Right lobe of liver (tissue), 6 donors: ENCODE results near the gene TGFBR3. TPM values are rescaled to one million over a fixed set of nuclear protein-coding genes. Genes with fewer than 3 reads are reported as not detected.

ENCODE experiments used
- ATAC-seq, 4 donors: fragments of 200-7000 bp; cut with Tn5 transposase; one replicate each; pipeline ENCODE4 v1.9.1; 2020; ENCODE audit warnings: mild to moderate bottlenecking in 4 of 4, moderate library complexity in 4 of 4
- DNase-seq, 3 donors: peaks; one replicate each; pipeline ENCODE4 v3.0.0-alpha.2; 2020
- H3K27ac ChIP-seq, 3 donors: fragments of 200-600 bp; one replicate each; pipeline ENCODE4 v1.8.0; 2022
- H3K27me3 ChIP-seq, 2 donors: fragments of 200-600 bp; one replicate each; pipeline ENCODE4 v1.8.0; 2022
- H3K36me3 ChIP-seq, 4 donors: fragments of 200-600 bp; sonication (generic) in 1 of 4; one replicate each; pipeline versions ENCODE4 v1.5.1 to v1.8.0; 2017 to 2022; ENCODE audit warnings: control low read depth in 1 of 4
- H3K4me1 ChIP-seq, 4 donors: fragments of 200-600 bp; sonication (generic) in 1 of 4; one replicate each; pipeline versions ENCODE4 v1.5.1 to v1.8.0; 2017 to 2022; ENCODE audit warnings: control low read depth in 1 of 4
- H3K4me3 ChIP-seq, 3 donors: fragments of 200-600 bp; one replicate each; pipeline ENCODE4 v1.8.0; 2022
- H3K9me3 ChIP-seq, 4 donors: fragments of 200-600 bp; sonication (generic) in 1 of 4; one replicate each; pipeline versions ENCODE4 v1.5.1 to v1.8.0; 2017 to 2022; ENCODE audit warnings: control low read depth in 1 of 4
- CTCF ChIP-seq, 4 donors: fragments of 200-600 bp in 3 of 4; fragments of 450-650 bp in 1 of 4; IDR thresholded peaks; one replicate each; pipeline versions ENCODE4 v1.5.1 to v1.8.0; 2016 to 2022; ENCODE audit warnings: antibody characterized with exemption in 4 of 4, mild to moderate bottlenecking in 2 of 4
- POLR2A ChIP-seq: fragments of 450-650 bp; IDR thresholded peaks from one replicate; pipeline ENCODE4 v1.6.1; 2017; ENCODE audit warnings: antibody characterized with exemption, mild to moderate bottlenecking
- WGBS: methylation state at CpG from one replicate; pipeline ENCODE4 v1.1.6; 2018; ENCODE audit warnings: low coverage, low lambda C conversion rate; ENCODE audit not compliant: insufficient coverage; ENCODE audit errors: missing lambda C conversion rate; 5-methylcytosine and 5-hydroxymethylcytosine counted together
- intact Hi-C, 2 donors: fragments of 100-400 bp; cut with DNase I; formaldehyde crosslinking; loops; one replicate each; pipeline versions ENCODE4 v1.11.2 to v1.14.1; 2022
- total RNA-seq, 6 experiments: library from RNA; depleted of rRNA in 2 of 6; stranded (reverse); fragments of >200 nt in 2 of 6; fragmentation: NEBNext Ultra II Directional in 3 of 6; extraction: Animal tissue kit (Norgen Biotek cat#: 25700) in 3 of 6; gene quantifications; one replicate each; pipeline versions ENCODE4 v1.1.0 to v1.2.4, GENCODE V29; 2016 to 2023
- donor health status: DM: no; HTN: yes; CAD: no.
- donor health status: DM: no; HTN: no; CAD: no.
- donor health status: DM: no; HTN: no; CAD: no.
- donor health status: DM: no; HTN: yes; CAD: no.
- donor health status: DM: no; HTN: yes; CAD: no.

The TGFBR3 gene
- total RNA-seq, 6 experiments from 2014 or later, result 9.0 to 32.3 (median 18.1) TPM

GRCh38 chr1:91913018-91913417 is 27.1 kb upstream of the TGFBR3 start:
- Histone ChIP-seq H3K27ac (no peak overlapping the region), H3K4me3 (no peak overlapping the region), H3K36me3 (no peaks in the 10 kb centered on the region), H3K9me3 (no peaks in the 10 kb centered on the region), H3K4me1 (no peaks in the 10 kb centered on the region), H3K27me3 (no peaks in the 10 kb centered on the region)
- no peak for TF ChIP-seq CTCF (IDR thresholded peaks at IDR 0.05)
- no peak for TF ChIP-seq POLR2A
- 39% methylated on average over 3 of the region's 3 CpGs for whole genome bisulfite sequencing
- DNase-seq, result no peak
- ATAC-seq, result no peak
- intact Hi-C loops, result no loop called here

- WGBS, result 56% methylated on average over 1 of the region's 1 CpG
- DNase-seq, result no peak
These were observed 26.3 kb upstream of the TGFBR3 start for GRCh38 chr1:91912266-91912665.

GRCh38 chr1:91901231-91901630 is 15.3 kb upstream of the TGFBR3 start:
- TF ChIP-seq CTCF (IDR thresholded peaks at IDR 0.05) (no peak), POLR2A (no peak)
- Histone ChIP-seq H3K9me3 (no peaks in the 10 kb centered on the region), H3K36me3 (no peaks in the 10 kb centered on the region), H3K27me3 (no peaks in the 10 kb centered on the region), H3K4me3 (no peak overlapping the region), H3K27ac (no peak overlapping the region), H3K4me1 (no peaks in the 10 kb centered on the region)
- no peak for DNase-seq
- no peak for ATAC-seq
- intact Hi-C loops, result no loop called here

More at GRCh38 chr1:91912266-91912665, 26.3 kb upstream of the TGFBR3 start:
- Histone ChIP-seq H3K4me1 (no peaks in the 10 kb centered on the region), H3K27ac (no peak overlapping the region), H3K27me3 (no peaks in the 10 kb centered on the region), H3K4me3 (no peak overlapping the region), H3K36me3 (no peaks in the 10 kb centered on the region), H3K9me3 (no peaks in the 10 kb centered on the region)
- intact Hi-C loops, result no loop called here
- TF ChIP-seq POLR2A (no peak), CTCF (IDR thresholded peaks at IDR 0.05) (no peak)
- no peak for ATAC-seq

GRCh38 chr1:91900562-91900961 is 14.6 kb upstream of the TGFBR3 start:
- Histone ChIP-seq H3K4me1 (no peaks in the 10 kb centered on the region), H3K27ac (no peak overlapping the region), H3K9me3 (no peaks in the 10 kb centered on the region), H3K36me3 (no peaks in the 10 kb centered on the region), H3K27me3 (no peaks in the 10 kb centered on the region), H3K4me3 (no peak overlapping the region)
- DNase-seq, result no peak
- ATAC-seq, result no peak
- TF ChIP-seq CTCF (IDR thresholded peaks at IDR 0.05), result no peak
- no peak for TF ChIP-seq POLR2A
- 86% methylated on average over 1 of the region's 1 CpG for WGBS
- intact Hi-C loops, result no loop called here

- H3K27me3 ChIP-seq, result no peaks in the 10 kb centered on the region
- no peaks in the 10 kb centered on the region for H3K9me3 ChIP-seq
- no peak overlapping the region for H3K4me3 ChIP-seq
- intact Hi-C loops, result no loop called here
- H3K36me3 ChIP-seq, result no peaks in the 10 kb centered on the region
- H3K27ac ChIP-seq, result no peak overlapping the region
- 83% methylated on average over 5 of the region's 5 CpGs for WGBS
- no peak for TF ChIP-seq CTCF (IDR thresholded peaks at IDR 0.05)
- TF ChIP-seq POLR2A, result no peak
- DNase-seq (peak in 1 of 3 donors; percentile 7), ATAC-seq (no peak)
- H3K4me1 ChIP-seq, result no peaks in the 10 kb centered on the region
These were observed 11.1 kb upstream of the TGFBR3 start for GRCh38 chr1:91897016-91897415.
